Hepatocyte (in vitro differentiated cells): ENCODE data around the gene MAPK14. TPM values are rescaled to one million over a fixed set of nuclear protein-coding genes. Genes with fewer than 3 reads are reported as not detected.

Experiments used
- DNase-seq: peaks from one replicate; pipeline ENCODE4 v3.0.0-alpha.2; 2016; ENCODE audit warnings: low spot score
- H2AFZ ChIP-seq: fragments of 200-600 bp; sonication (generic); 2 replicates; pipeline ENCODE4 v1.6.0; 2016; ENCODE audit warnings: antibody characterized with exemption, mild to moderate bottlenecking
- H3K27ac ChIP-seq: fragments of 200-600 bp; sonication (generic); 2 replicates; pipeline ENCODE4 v1.5.1; 2016; ENCODE audit warnings: mild to moderate bottlenecking
- H3K27me3 ChIP-seq: fragments of 200-600 bp; sonication (generic); 2 replicates; pipeline ENCODE4 v1.6.1; 2016
- H3K36me3 ChIP-seq: fragments of 200-600 bp; sonication (generic); replicated peaks from 2 replicates; pipeline ENCODE4 v1.5.1; 2016; ENCODE audit warnings: low read depth; ENCODE audit not compliant: insufficient read depth
- H3K4me1 ChIP-seq: fragments of 200-600 bp; sonication (generic); 2 replicates; pipeline ENCODE4 v1.5.1; 2016; ENCODE audit warnings: mild to moderate bottlenecking, moderate library complexity; ENCODE audit not compliant: insufficient read depth
- H3K4me2 ChIP-seq: fragments of 200-600 bp; sonication (generic); 2 replicates; pipeline ENCODE4 v1.6.0; 2016
- H3K4me3 ChIP-seq: fragments of 200-600 bp; sonication (generic); 2 replicates; pipeline ENCODE4 v1.5.1; 2016; ENCODE audit warnings: mild to moderate bottlenecking
- H3K79me2 ChIP-seq: fragments of 200-600 bp; sonication (generic); 2 replicates; pipeline ENCODE4 v1.6.0; 2017; ENCODE audit warnings: mild to moderate bottlenecking
- H3K9me2 ChIP-seq: fragments of 200-600 bp; sonication (generic); replicated peaks from 2 replicates; pipeline ENCODE4 v1.6.0; 2017; ENCODE audit warnings: mild to moderate bottlenecking; ENCODE audit not compliant: insufficient read depth
- H3K9me3 ChIP-seq: fragments of 200-600 bp; sonication (generic); 2 replicates; pipeline ENCODE4 v1.5.1; 2016; ENCODE audit warnings: low read depth, mild to moderate bottlenecking
- H4K20me1 ChIP-seq: fragments of 200-600 bp; sonication (generic); 2 replicates; pipeline ENCODE4 v1.6.0; 2016; ENCODE audit warnings: mild to moderate bottlenecking; ENCODE audit not compliant: insufficient read depth, poor library complexity, severe bottlenecking
- EZH2 ChIP-seq: fragments of 200-600 bp; sonication (generic); IDR thresholded peaks from 2 replicates; pipeline ENCODE4 v1.6.1; 2016; ENCODE audit warnings: antibody characterized with exemption, mild to moderate bottlenecking, borderline replicate concordance
- EZH2phosphoT487 ChIP-seq: fragments of 200-600 bp; sonication (generic); IDR thresholded peaks from one replicate; pipeline ENCODE4 v1.6.1; 2018; ENCODE audit warnings: antibody characterized with exemption, mild to moderate bottlenecking, low read depth, moderate library complexity; ENCODE audit not compliant: unreplicated experiment, severe bottlenecking
- WGBS: methylation state at CpG from one replicate; pipeline ENCODE4 v1.1.6; 2016; ENCODE audit warnings: low lambda C conversion rate; ENCODE audit errors: missing lambda C conversion rate; 5-methylcytosine and 5-hydroxymethylcytosine counted together
- polyA plus RNA-seq: library from polyadenylated mRNA; unstranded; fragments of >200 nt; fragmentation: Nextera tagmentation; extraction: Ambion mirVana; gene quantifications from 2 replicates; pipeline ENCODE4 v1.2.1, GENCODE V29; 2016
- total RNA-seq: library from RNA; depleted of rRNA; stranded (reverse); fragments of >200 nt; gene quantifications from 2 replicates; pipeline ENCODE4 v1.2.3, GENCODE V29; 2014
- TF ChIP-seq, protein P1 (sequence below): fragments of 200-600 bp; sonication (generic); IDR thresholded peaks from 2 replicates; pipeline ENCODE4 v1.5.1; 2016; ENCODE audit warnings: antibody characterized with exemption, mild to moderate bottlenecking; ENCODE audit not compliant: poor library complexity

The MAPK14 gene
- total and polyA plus RNA-seq, 2 experiments from 2014 or later = 46.8 to 86.5 TPM

- no peak overlapping the region for H3K4me3 ChIP-seq
- DNase-seq = no peak
- TF ChIP-seq EZH2phosphoT487 (no peak), EZH2 (no peak)
- TF ChIP-seq, protein P1, sequence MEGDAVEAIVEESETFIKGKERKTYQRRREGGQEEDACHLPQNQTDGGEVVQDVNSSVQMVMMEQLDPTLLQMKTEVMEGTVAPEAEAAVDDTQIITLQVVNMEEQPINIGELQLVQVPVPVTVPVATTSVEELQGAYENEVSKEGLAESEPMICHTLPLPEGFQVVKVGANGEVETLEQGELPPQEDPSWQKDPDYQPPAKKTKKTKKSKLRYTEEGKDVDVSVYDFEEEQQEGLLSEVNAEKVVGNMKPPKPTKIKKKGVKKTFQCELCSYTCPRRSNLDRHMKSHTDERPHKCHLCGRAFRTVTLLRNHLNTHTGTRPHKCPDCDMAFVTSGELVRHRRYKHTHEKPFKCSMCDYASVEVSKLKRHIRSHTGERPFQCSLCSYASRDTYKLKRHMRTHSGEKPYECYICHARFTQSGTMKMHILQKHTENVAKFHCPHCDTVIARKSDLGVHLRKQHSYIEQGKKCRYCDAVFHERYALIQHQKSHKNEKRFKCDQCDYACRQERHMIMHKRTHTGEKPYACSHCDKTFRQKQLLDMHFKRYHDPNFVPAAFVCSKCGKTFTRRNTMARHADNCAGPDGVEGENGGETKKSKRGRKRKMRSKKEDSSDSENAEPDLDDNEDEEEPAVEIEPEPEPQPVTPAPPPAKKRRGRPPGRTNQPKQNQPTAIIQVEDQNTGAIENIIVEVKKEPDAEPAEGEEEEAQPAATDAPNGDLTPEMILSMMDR = no peak
- no peak overlapping the region for H3K27ac ChIP-seq
- H3K4me1 ChIP-seq = peaks cover 11% of the 10 kb centered on the region
- no peaks in the 10 kb centered on the region for H3K27me3 ChIP-seq
- H3K9me2 ChIP-seq = no peaks in the 10 kb centered on the region
- 94% methylated on average over 6 of the region's 6 CpGs for WGBS
- H4K20me1 ChIP-seq = no peaks in the 10 kb centered on the region
- H3K9me3 ChIP-seq = no peaks in the 10 kb centered on the region
- H3K4me2 ChIP-seq = no peak overlapping the region
- H3K36me3 ChIP-seq = no peaks in the 10 kb centered on the region
- H2AFZ ChIP-seq = no peak overlapping the region
- H3K79me2 ChIP-seq = no peaks in the 10 kb centered on the region
These were observed 92.4 kb downstream of the MAPK14 start for GRCh38 chr6:36120018-36120417.

DNA sequence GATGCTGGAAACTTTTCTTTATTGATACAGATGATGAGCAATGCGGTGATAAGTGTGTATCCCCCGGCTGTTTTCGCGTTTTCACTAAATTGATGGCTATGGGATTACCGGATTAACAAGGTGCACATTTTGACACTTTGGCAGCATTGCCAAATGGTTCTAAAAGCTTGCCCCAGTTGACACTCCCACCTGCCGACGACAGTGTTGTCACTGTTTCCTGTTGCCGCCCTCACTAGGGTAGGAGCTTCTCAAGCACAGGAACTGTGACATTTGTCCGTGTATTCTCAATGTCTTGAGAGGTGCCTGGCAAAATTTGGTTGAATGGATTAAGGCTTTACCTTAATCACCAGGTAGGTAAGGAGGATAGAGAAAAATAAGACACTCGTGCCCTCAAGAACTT is 92.9 kb downstream of the MAPK14 start:
- TF ChIP-seq, protein P1 = no peak
- TF ChIP-seq EZH2 = no peak
- no peak for TF ChIP-seq EZH2phosphoT487
- no peaks in the 10 kb centered on the region for H3K79me2 ChIP-seq
- H3K4me3 ChIP-seq = no peak overlapping the region
- peaks cover 11% of the 10 kb centered on the region for H3K4me1 ChIP-seq
- WGBS = 73% methylated on average over 10 of the region's 10 CpGs
- DNase-seq = no peak
- H3K27me3 ChIP-seq = no peaks in the 10 kb centered on the region
- H4K20me1 ChIP-seq = no peaks in the 10 kb centered on the region
- no peak overlapping the region for H3K4me2 ChIP-seq
- no peaks in the 10 kb centered on the region for H3K9me2 ChIP-seq
- H3K9me3 ChIP-seq = no peaks in the 10 kb centered on the region
- no peak overlapping the region for H2AFZ ChIP-seq
- H3K27ac ChIP-seq = peak overlapping the region; percentile 70
- H3K36me3 ChIP-seq = no peaks in the 10 kb centered on the region

DNA sequence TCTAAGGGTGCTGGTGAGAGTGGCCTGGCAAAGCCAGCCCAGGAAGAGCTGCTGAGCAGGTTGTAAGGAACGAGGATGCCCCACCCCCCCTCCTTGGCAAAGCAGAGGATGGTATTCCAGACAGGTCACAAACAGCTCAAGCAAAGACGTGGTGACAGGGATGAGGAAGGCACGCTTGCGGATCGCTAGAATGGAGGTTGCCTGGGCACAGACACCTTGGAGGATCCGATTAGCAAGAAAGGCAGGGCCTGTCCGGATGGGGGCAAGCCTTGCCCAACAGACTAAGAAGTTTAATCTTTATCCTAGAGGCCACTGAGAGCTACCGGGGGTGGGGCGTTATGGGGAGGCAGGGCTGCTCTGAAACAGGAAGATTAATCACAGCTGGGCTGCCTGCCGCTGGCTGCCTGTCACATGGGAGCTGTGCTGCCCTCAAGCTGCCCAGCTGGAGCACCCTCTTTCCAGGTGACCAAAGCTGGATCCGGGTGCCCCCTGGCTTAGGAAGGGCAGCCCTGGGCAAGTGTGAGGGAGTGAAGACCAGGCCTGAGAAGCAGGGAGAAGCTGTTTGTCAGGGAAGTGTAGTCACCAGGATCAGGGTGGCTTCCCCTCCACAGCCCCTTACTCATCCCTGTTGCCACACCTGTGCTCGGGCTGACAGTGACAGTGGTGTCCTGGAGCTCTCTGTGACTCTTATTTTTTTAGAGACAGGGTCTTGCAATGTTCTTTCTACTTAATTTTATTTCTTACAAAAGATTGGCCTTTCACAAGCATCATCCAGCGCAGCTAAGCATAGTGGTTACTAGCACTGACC is 93.6 kb downstream of the MAPK14 start:
- H3K27me3 ChIP-seq = no peaks in the 10 kb centered on the region
- no peak overlapping the region for H2AFZ ChIP-seq
- no peaks in the 10 kb centered on the region for H3K36me3 ChIP-seq
- no peaks in the 10 kb centered on the region for H4K20me1 ChIP-seq
- 47% methylated on average over 12 of the region's 13 CpGs for WGBS
- no peak overlapping the region for H3K4me2 ChIP-seq
- no peaks in the 10 kb centered on the region for H3K9me3 ChIP-seq
- H3K4me1 ChIP-seq = peaks cover 11% of the 10 kb centered on the region
- TF ChIP-seq EZH2phosphoT487 (no peak), EZH2 (no peak)
- TF ChIP-seq, protein P1 = no peak
- H3K27ac ChIP-seq = peak overlapping the region; percentile 70
- no peaks in the 10 kb centered on the region for H3K9me2 ChIP-seq
- no peaks in the 10 kb centered on the region for H3K79me2 ChIP-seq
- H3K4me3 ChIP-seq = no peak overlapping the region
- peak; percentile 70 for DNase-seq
